Psoas muscle (tissue), 8 donors: ENCODE data around the gene HKDC1. TPM values are rescaled to one million over a fixed set of nuclear protein-coding genes. Genes with fewer than 3 reads are reported as not detected.

Experiments
- ATAC-seq, 4 donors: fragments of 200-7000 bp; cut with Tn5 transposase; one replicate each; pipeline ENCODE4 v1.9.1; 2020; ENCODE audit warnings: moderate library complexity in 3 of 4, mild to moderate bottlenecking in 2 of 4
- DNase-seq, 2 donors: peaks; one replicate each; pipeline ENCODE4 v3.0.0-alpha.2; 2020
- H3K27ac ChIP-seq: fragments of 200-600 bp; one replicate; pipeline ENCODE4 v1.8.0; 2022
- H3K27me3 ChIP-seq, 3 donors: fragments of 200-600 bp in 1 of 3; one replicate each; pipeline versions ENCODE4 v1.6.1 to v1.8.0; 2013 to 2022; ENCODE audit warnings: low read length in 2 of 3, mild to moderate bottlenecking in 2 of 3, moderate library complexity in 1 of 3; ENCODE audit not compliant: insufficient read depth in 3 of 3
- H3K36me3 ChIP-seq, 2 donors: fragments of 200-600 bp in 1 of 2; one replicate each; pipeline versions ENCODE4 v1.6.1 to v1.8.0; 2013 to 2022; ENCODE audit warnings: low read depth in 1 of 2, mild to moderate bottlenecking in 1 of 2, moderate library complexity in 1 of 2; ENCODE audit not compliant: insufficient read depth in 1 of 2
- H3K4me1 ChIP-seq: fragments of 200-600 bp; one replicate; pipeline ENCODE4 v1.8.0; 2022
- H3K4me3 ChIP-seq: fragments of 200-600 bp; one replicate; pipeline ENCODE4 v1.8.0; 2022; ENCODE audit warnings: mild to moderate bottlenecking
- H3K9me3 ChIP-seq: fragments of 200-600 bp; one replicate; pipeline ENCODE4 v1.8.0; 2022
- CTCF ChIP-seq: fragments of 200-600 bp; IDR thresholded peaks from one replicate; pipeline ENCODE4 v1.8.0; 2022; ENCODE audit warnings: antibody characterized with exemption
- whole genome bisulfite sequencing, 3 donors: extraction: QIAGEN DNeasy Blood & Tissue Kit; methylation state at CpG; one replicate each; pipeline versions ENCODE4 v1.1.6 to v1.1.7; 2013; 5-methylcytosine and 5-hydroxymethylcytosine counted together
- intact Hi-C, 2 donors: fragments of 100-400 bp; cut with DNase I; formaldehyde crosslinking; loops; one replicate each; pipeline versions ENCODE4 v1.11.0 to v1.14.2; 2022
- polyA plus RNA-seq, 3 donors: library from polyadenylated mRNA; stranded (reverse); fragments of 200-250 nt; gene quantifications; one replicate each; pipeline ENCODE4 v1.2.3, GENCODE V29; 2013
- total RNA-seq, 4 donors: library from RNA; stranded (reverse); fragmentation: NEBNext Ultra II Directional in 2 of 4; extraction: Animal tissue kit (Norgen Biotek cat#: 25700) in 2 of 4; gene quantifications; one replicate each; pipeline versions ENCODE4 v1.2.1 to v1.2.4, GENCODE V29; 2021 to 2023
- donor health status: healthy with polysubstance abuse.
- donor health status: DM: no; HTN: no; CAD: no; lungs with moderate emphysema.
- donor health status: Bipolar disorder and iron deficiency.
- donor health status: healthy.
- donor health status: DM: yes; HTN: yes; CAD: no.
- donor health status: DM: no; HTN: no; CAD: no.
- donor health status: DM: no; HTN: no; CAD: no.
- donor health status: DM: yes; HTN: yes; CAD: no.

The HKDC1 gene
- total and polyA plus RNA-seq, 7 donors: 0.03 TPM; not detected in 5

GRCh38 chr10:69179743-69180524 is 40.2 kb upstream of the HKDC1 start, which contains the start of gene SUPV3L1:
Gene SUPV3L1, plus strand, starts transcription at chr10:69180234. Its CDS starts 58 bp downstream, at chr10:69180292.
- WGBS, 3 donors: 0 to 1% (median 1%) methylated on average over 43 to 44 of the region's 44 CpGs
- intact Hi-C loops: no loop called here

GRCh38 chr10:69180525-69181204 is 39.5 kb upstream of the HKDC1 start:
- H3K4me3 ChIP-seq: peak overlapping the region; percentile 98
- no peaks in the 10 kb centered on the region for H3K9me3 ChIP-seq
- WGBS, 3 donors: 2 to 3% (median 3%) methylated on average over 29 of the region's 29 CpGs
- H3K36me3 ChIP-seq: peaks cover 5 to 21% of the 10 kb centered on the region in 2 donors
- H3K4me1 ChIP-seq: peaks cover 33% of the 10 kb centered on the region
- DNase-seq (no peak), ATAC-seq (peak in 1 of 4 donors; percentile 9)
- no peaks in the 10 kb centered on the region for H3K27me3 ChIP-seq
- peak overlapping the region; percentile 93 for H3K27ac ChIP-seq
- intact Hi-C loops: no loop called here
- TF ChIP-seq CTCF: no peak

More at GRCh38 chr10:69179743-69180524, 40.2 kb upstream of the HKDC1 start, which contains the start of gene SUPV3L1:
- Histone ChIP-seq H3K36me3 (peaks cover 5 to 17% of the 10 kb centered on the region in 2 donors), H3K4me3 (peak within 1 kb of the TSS; percentile 98), H3K27ac (peak within 1 kb of the TSS; percentile 93), H3K9me3 (no peaks in the 10 kb centered on the region), H3K27me3 (no peaks in the 10 kb centered on the region), H3K4me1 (peaks cover 33% of the 10 kb centered on the region)
- DNase-seq: peak; percentile 90 to 95
- peak; percentile 95 to 97 (median 96) for ATAC-seq
- TF ChIP-seq CTCF: no peak

DNA sequence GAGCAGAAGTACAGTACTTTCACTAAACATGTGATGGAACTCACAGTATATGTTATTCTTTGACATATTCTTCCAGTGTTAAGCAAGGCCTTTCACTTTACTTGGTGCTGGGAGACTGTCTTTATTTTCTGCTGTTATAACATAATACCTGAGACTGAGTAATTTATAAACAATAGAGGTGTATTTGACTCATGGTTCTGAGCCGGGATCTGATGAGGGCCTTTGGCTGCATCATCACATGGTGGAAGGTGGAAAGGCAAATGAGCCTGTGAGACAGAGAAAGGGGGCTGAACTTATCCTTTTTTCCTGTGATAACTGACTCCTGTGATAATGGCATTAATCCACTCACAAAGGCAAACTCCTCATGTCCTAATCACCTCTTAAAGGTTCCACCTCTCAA is 38.7 kb upstream of the HKDC1 start:
- H3K36me3 ChIP-seq: peaks cover 5 to 29% of the 10 kb centered on the region in 2 donors
- TF ChIP-seq CTCF: no peak
- no peak for ATAC-seq
- no peak for DNase-seq
- H3K27ac ChIP-seq: peak overlapping the region; percentile 93
- H3K9me3 ChIP-seq: no peaks in the 10 kb centered on the region
- no peaks in the 10 kb centered on the region for H3K27me3 ChIP-seq
- intact Hi-C loops: no loop called here
- peak overlapping the region; percentile 98 for H3K4me3 ChIP-seq
- WGBS, 3 donors: 51 to 78% (median 74%) methylated on average over 1 of the region's 1 CpG
- peaks cover 33% of the 10 kb centered on the region for H3K4me1 ChIP-seq

GRCh38 chr10:69182005-69182404 is 38.1 kb upstream of the HKDC1 start:
- H3K36me3 ChIP-seq: peaks cover 5 to 34% of the 10 kb centered on the region in 2 donors
- H3K27ac ChIP-seq: no peak overlapping the region
- intact Hi-C loops: no loop called here
- DNase-seq (no peak), ATAC-seq (no peak)
- no peaks in the 10 kb centered on the region for H3K27me3 ChIP-seq
- WGBS, 3 donors: 83 to 89% (median 87%) methylated on average over 4 of the region's 4 CpGs
- peaks cover 33% of the 10 kb centered on the region for H3K4me1 ChIP-seq
- H3K9me3 ChIP-seq: no peaks in the 10 kb centered on the region
- H3K4me3 ChIP-seq: peak overlapping the region; percentile 98
- TF ChIP-seq CTCF: no peak
